Loucy (cell line): Measurements from ENCODE around the gene WT1.

Experiments used
- H2AFZ ChIP-seq: fragments of 200-600 bp; sonication (generic); 2 replicates; pipeline ENCODE4 v1.6.0; 2016; ENCODE audit warnings: antibody characterized with exemption, mild to moderate bottlenecking, low read length, moderate library complexity
- H3F3A ChIP-seq: fragments of 200-600 bp; 2 replicates; pipeline ENCODE4 v1.6.0; 2016; ENCODE audit warnings: antibody characterized with exemption, low read depth, mild to moderate bottlenecking
- H3K27me3 ChIP-seq: fragments of 200-600 bp; sonication (generic); 2 replicates; pipeline ENCODE4 v1.6.1; 2014; ENCODE audit warnings: low read length, mild to moderate bottlenecking; ENCODE audit not compliant: insufficient read depth, poor library complexity, severe bottlenecking
- H3K36me3 ChIP-seq: fragments of 200-600 bp; sonication (generic); 2 replicates; pipeline ENCODE4 v1.6.1; 2016; ENCODE audit warnings: low read length; ENCODE audit not compliant: insufficient read depth
- H3K4me1 ChIP-seq: fragments of 200-600 bp; sonication (generic); 2 replicates; pipeline ENCODE4 v1.5.1; 2014; ENCODE audit warnings: low read length, mild to moderate bottlenecking; ENCODE audit not compliant: insufficient read depth, poor library complexity, severe bottlenecking
- H3K4me2 ChIP-seq: fragments of 200-600 bp; sonication (generic); 2 replicates; pipeline ENCODE4 v1.6.0; 2014; ENCODE audit warnings: antibody characterized with exemption, low read length, low read depth, mild to moderate bottlenecking; ENCODE audit not compliant: poor library complexity, severe bottlenecking
- H3K4me3 ChIP-seq: fragments of 200-600 bp; sonication (generic); 2 replicates; pipeline ENCODE4 v1.5.1; 2014; ENCODE audit warnings: low read length, mild to moderate bottlenecking, mixed read lengths; ENCODE audit not compliant: poor library complexity, severe bottlenecking
- H3K79me2 ChIP-seq: fragments of 200-600 bp; sonication (generic); 2 replicates; pipeline ENCODE4 v1.6.1; 2014; ENCODE audit warnings: low read length; ENCODE audit not compliant: insufficient read depth
- H3K9ac ChIP-seq: fragments of 200-600 bp; sonication (generic); 2 replicates; pipeline ENCODE4 v1.6.0; 2014; ENCODE audit warnings: mild to moderate bottlenecking, low read depth, low read length, moderate library complexity; ENCODE audit not compliant: poor library complexity, severe bottlenecking
- H3K9me2 ChIP-seq: fragments of 200-600 bp; sonication (generic); replicated peaks from 2 replicates; pipeline ENCODE4 v1.6.1; 2016; ENCODE audit warnings: low read depth, low read length, mixed read lengths
- H3K9me3 ChIP-seq: fragments of 200-600 bp; sonication (generic); 2 replicates; pipeline ENCODE4 v1.6.1; 2014; ENCODE audit warnings: mild to moderate bottlenecking, antibody characterized with exemption, low read length, low read depth; ENCODE audit not compliant: insufficient read depth
- H4K20me1 ChIP-seq: fragments of 200-600 bp; sonication (generic); 2 replicates; pipeline ENCODE4 v1.6.0; 2014; ENCODE audit warnings: antibody characterized with exemption, low read length, mild to moderate bottlenecking; ENCODE audit not compliant: insufficient read depth, poor library complexity, severe bottlenecking
- EZH2phosphoT487 ChIP-seq: fragments of 200-600 bp; IDR thresholded peaks from 2 replicates; pipeline ENCODE4 v1.6.1; 2018; ENCODE audit warnings: antibody characterized with exemption, mild to moderate bottlenecking, moderate library complexity, borderline replicate concordance
- TF ChIP-seq, protein P1 (sequence below): fragments of 200-600 bp; sonication (generic); conservative IDR thresholded peaks from 2 replicates; pipeline ENCODE4 v1.5.1; 2014; ENCODE audit warnings: mild to moderate bottlenecking, antibody characterized with exemption, low read length

Gene WT1

DNA sequence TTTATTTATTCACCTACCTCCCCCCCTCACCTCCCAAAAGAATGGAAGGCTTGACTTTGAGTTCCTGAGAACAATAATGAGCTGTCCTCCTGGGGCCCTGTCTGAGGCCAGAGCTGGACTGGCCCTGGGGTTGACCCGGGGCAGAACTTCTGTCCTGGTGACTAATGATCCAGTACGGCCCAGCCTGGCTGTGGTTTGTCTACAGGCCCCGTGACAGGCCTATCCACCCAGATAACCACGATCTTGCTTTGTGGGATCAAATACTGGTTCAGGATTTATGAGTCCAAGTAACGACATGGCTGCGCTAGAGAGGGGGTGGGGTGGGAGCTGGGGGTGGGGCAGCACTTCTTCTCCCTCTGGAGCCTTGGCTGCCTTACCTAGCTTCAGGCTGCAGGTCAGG, 81.5 kb downstream of the WT1 start:
- no peaks in the 10 kb centered on the region for H3K9me3 ChIP-seq
- no peaks in the 10 kb centered on the region for H4K20me1 ChIP-seq
- no peaks in the 10 kb centered on the region for H3K9me2 ChIP-seq
- no peaks in the 10 kb centered on the region for H3K36me3 ChIP-seq
- no peak overlapping the region for H3K4me2 ChIP-seq
- H3K9ac ChIP-seq: no peak overlapping the region
- no peaks in the 10 kb centered on the region for H3K4me1 ChIP-seq
- no peaks in the 10 kb centered on the region for H3F3A ChIP-seq
- no peak overlapping the region for H2AFZ ChIP-seq
- no peak overlapping the region for H3K4me3 ChIP-seq
- TF ChIP-seq EZH2phosphoT487: no peak
- TF ChIP-seq, protein P1, sequence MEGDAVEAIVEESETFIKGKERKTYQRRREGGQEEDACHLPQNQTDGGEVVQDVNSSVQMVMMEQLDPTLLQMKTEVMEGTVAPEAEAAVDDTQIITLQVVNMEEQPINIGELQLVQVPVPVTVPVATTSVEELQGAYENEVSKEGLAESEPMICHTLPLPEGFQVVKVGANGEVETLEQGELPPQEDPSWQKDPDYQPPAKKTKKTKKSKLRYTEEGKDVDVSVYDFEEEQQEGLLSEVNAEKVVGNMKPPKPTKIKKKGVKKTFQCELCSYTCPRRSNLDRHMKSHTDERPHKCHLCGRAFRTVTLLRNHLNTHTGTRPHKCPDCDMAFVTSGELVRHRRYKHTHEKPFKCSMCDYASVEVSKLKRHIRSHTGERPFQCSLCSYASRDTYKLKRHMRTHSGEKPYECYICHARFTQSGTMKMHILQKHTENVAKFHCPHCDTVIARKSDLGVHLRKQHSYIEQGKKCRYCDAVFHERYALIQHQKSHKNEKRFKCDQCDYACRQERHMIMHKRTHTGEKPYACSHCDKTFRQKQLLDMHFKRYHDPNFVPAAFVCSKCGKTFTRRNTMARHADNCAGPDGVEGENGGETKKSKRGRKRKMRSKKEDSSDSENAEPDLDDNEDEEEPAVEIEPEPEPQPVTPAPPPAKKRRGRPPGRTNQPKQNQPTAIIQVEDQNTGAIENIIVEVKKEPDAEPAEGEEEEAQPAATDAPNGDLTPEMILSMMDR: no peak
- H3K79me2 ChIP-seq: no peaks in the 10 kb centered on the region
- H3K27me3 ChIP-seq: no peaks in the 10 kb centered on the region

DNA sequence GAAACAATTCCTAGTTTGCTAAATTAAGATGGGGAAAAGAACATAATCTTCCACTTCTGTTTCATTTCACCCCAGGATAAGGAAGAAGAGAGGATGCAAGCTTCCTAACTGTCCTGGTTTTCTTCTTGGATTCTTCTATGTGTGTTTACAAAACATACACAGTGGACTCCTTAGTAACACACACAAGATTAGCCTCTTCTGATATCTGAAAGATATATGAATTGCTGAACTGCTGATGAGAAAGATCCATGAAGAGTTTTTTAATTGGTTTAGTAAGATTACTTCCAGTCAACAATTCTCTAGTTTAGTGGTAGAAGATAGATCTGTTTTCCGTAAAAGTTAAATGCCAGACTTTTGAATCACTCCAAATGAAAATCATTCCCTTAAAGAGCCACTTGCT, 86.8 kb downstream of the WT1 start:
- no peaks in the 10 kb centered on the region for H3K9me3 ChIP-seq
- no peaks in the 10 kb centered on the region for H4K20me1 ChIP-seq
- peaks cover 4% of the 10 kb centered on the region for H3K4me1 ChIP-seq
- H3F3A ChIP-seq: no peaks in the 10 kb centered on the region
- H3K4me3 ChIP-seq: no peak overlapping the region
- H2AFZ ChIP-seq: no peak overlapping the region
- H3K27me3 ChIP-seq: no peaks in the 10 kb centered on the region
- H3K36me3 ChIP-seq: no peaks in the 10 kb centered on the region
- no peak overlapping the region for H3K4me2 ChIP-seq
- no peaks in the 10 kb centered on the region for H3K79me2 ChIP-seq
- no peak overlapping the region for H3K9ac ChIP-seq
- TF ChIP-seq, protein P1: no peak
- no peak for TF ChIP-seq EZH2phosphoT487
- H3K9me2 ChIP-seq: no peaks in the 10 kb centered on the region

DNA sequence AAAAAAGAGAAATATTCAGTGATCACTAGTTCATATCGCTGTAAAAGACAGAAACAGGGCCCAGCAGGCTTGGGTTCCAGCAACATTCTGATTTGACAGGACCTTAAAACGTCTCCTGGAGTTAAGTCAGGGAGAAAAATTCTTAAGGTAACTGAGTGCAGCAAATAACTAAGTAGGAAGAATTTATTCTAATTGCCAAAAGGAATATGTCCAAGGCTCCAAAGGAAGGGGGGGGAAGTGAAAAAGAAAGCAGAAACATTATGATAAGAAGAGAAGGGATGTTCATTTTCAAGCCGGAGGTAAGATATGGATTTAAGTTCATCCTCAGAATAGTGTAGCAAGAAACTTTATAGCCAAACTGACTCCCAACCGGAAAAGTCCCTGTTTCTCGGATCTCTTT, 90.4 kb downstream of the WT1 start:
- no peaks in the 10 kb centered on the region for H3F3A ChIP-seq
- H3K36me3 ChIP-seq: no peaks in the 10 kb centered on the region
- H2AFZ ChIP-seq: no peak overlapping the region
- H3K4me3 ChIP-seq: no peak overlapping the region
- no peak overlapping the region for H3K9ac ChIP-seq
- no peaks in the 10 kb centered on the region for H3K9me3 ChIP-seq
- TF ChIP-seq, protein P1: no peak
- no peak for TF ChIP-seq EZH2phosphoT487
- no peaks in the 10 kb centered on the region for H3K79me2 ChIP-seq
- no peaks in the 10 kb centered on the region for H3K9me2 ChIP-seq
- no peak overlapping the region for H3K4me2 ChIP-seq
- H3K27me3 ChIP-seq: no peaks in the 10 kb centered on the region
- peaks cover 15% of the 10 kb centered on the region for H3K4me1 ChIP-seq
- H4K20me1 ChIP-seq: no peaks in the 10 kb centered on the region
